KMS-11 (cell line): ENCODE measurements around the gene IQCE.

Experiments used
- H2AFZ ChIP-seq: fragments of 200-600 bp; sonication (generic); 2 replicates; pipeline ENCODE4 v1.6.1; 2016; ENCODE audit warnings: antibody characterized with exemption, mixed run types, low read depth
- H3K27ac ChIP-seq: fragments of 200-600 bp; sonication (generic); 2 replicates; pipeline ENCODE4 v1.6.1; 2016; ENCODE audit warnings: mild to moderate bottlenecking, mixed run types
- H3K27me3 ChIP-seq: fragments of 200-600 bp; sonication (generic); 2 replicates; pipeline ENCODE4 v1.6.1; 2017; ENCODE audit warnings: mild to moderate bottlenecking, low read depth, mixed run types, moderate library complexity; ENCODE audit not compliant: insufficient read depth
- H3K36me3 ChIP-seq: fragments of 200-600 bp; sonication (generic); 2 replicates; pipeline ENCODE4 v1.6.1; 2017; ENCODE audit warnings: mild to moderate bottlenecking, mixed run types; ENCODE audit not compliant: insufficient read depth
- H3K4me1 ChIP-seq: fragments of 200-600 bp; sonication (generic); 2 replicates; pipeline ENCODE4 v1.6.1; 2016; ENCODE audit warnings: mild to moderate bottlenecking, low read depth, mixed run types; ENCODE audit not compliant: poor library complexity, severe bottlenecking
- H3K4me2 ChIP-seq: fragments of 200-600 bp; sonication (generic); 2 replicates; pipeline ENCODE4 v1.7.0; 2016; ENCODE audit warnings: mild to moderate bottlenecking, mixed run types
- H3K4me3 ChIP-seq: fragments of 200-600 bp; sonication (generic); IDR thresholded peaks from 2 replicates; pipeline ENCODE4 v1.6.1; 2017; ENCODE audit warnings: low read depth, low read length, mixed read lengths; ENCODE audit not compliant: insufficient read depth
- H3K79me2 ChIP-seq: fragments of 200-600 bp; sonication (generic); 2 replicates; pipeline ENCODE4 v1.6.1; 2016; ENCODE audit warnings: low read depth, mixed run types; ENCODE audit not compliant: insufficient read depth
- H3K9ac ChIP-seq: fragments of 200-600 bp; sonication (generic); 2 replicates; pipeline ENCODE4 v1.6.1; 2016; ENCODE audit warnings: mild to moderate bottlenecking, mixed run types
- H4K20me1 ChIP-seq: fragments of 200-600 bp; sonication (generic); 2 replicates; pipeline ENCODE4 v1.6.1; 2016; ENCODE audit warnings: mild to moderate bottlenecking, mixed run types; ENCODE audit not compliant: insufficient read depth
- CTCF ChIP-seq: fragments of 200-600 bp; sonication (generic); conservative IDR thresholded peaks from 2 replicates; pipeline ENCODE4 v1.6.1; 2017; ENCODE audit warnings: low read depth, mild to moderate bottlenecking, antibody characterized with exemption, low read length, moderate library complexity, mixed read lengths

IQCE gene

GRCh38 chr7:2558629-2559282, at the start of gene IQCE:
IQCE (plus strand) TSS chr7:2558979; CDS start chr7:2559182, 203 bp downstream.
- H3K79me2 ChIP-seq, result peaks cover 17% of the 10 kb centered on the region; the same call in 1 of the 2 replicates
- TF ChIP-seq CTCF, result no peak

GRCh38 chr7:2509298-2509906, 49.4 kb upstream of the IQCE start:
- H3K27ac ChIP-seq, result no peak overlapping the region; the same call in 1 of the 2 replicates
- peaks cover 22% of the 10 kb centered on the region; the same call in 1 of the 2 replicates for H3K27me3 ChIP-seq
- H4K20me1 ChIP-seq, result no peaks in the 10 kb centered on the region
- no peak for TF ChIP-seq CTCF
- peak overlapping the region; percentile 16; the same call in 1 of the 2 replicates for H3K9ac ChIP-seq
- peaks cover 29% of the 10 kb centered on the region for H3K4me1 ChIP-seq
- no peak overlapping the region for H3K4me3 ChIP-seq
- peak overlapping the region; percentile 49 for H2AFZ ChIP-seq
- H3K79me2 ChIP-seq, result no peaks in the 10 kb centered on the region
- no peaks in the 10 kb centered on the region for H3K36me3 ChIP-seq
- H3K4me2 ChIP-seq, result peak overlapping the region; percentile 94

More at GRCh38 chr7:2558629-2559282, at the start of gene IQCE:
- peak within 1 kb of the TSS; percentile 79 for H2AFZ ChIP-seq
- H3K4me1 ChIP-seq, result peaks cover 45% of the 10 kb centered on the region
- H3K9ac ChIP-seq, result peak within 1 kb of the TSS; percentile 58
- no peaks in the 10 kb centered on the region for H3K36me3 ChIP-seq
- no peak within 1 kb of the TSS for H3K4me3 ChIP-seq
- H4K20me1 ChIP-seq, result no peaks in the 10 kb centered on the region
- H3K27ac ChIP-seq, result peak within 1 kb of the TSS; percentile 51
- H3K27me3 ChIP-seq, result no peaks in the 10 kb centered on the region
- H3K4me2 ChIP-seq, result peak within 1 kb of the TSS; percentile 62

GRCh38 chr7:2510130-2510776, 48.5 kb upstream of the IQCE start:
- TF ChIP-seq CTCF, result no peak
- H3K27me3 ChIP-seq, result peaks cover 27% of the 10 kb centered on the region; the same call in 1 of the 2 replicates
- H3K4me2 ChIP-seq, result peak overlapping the region; percentile 94
- no peaks in the 10 kb centered on the region for H4K20me1 ChIP-seq
- no peaks in the 10 kb centered on the region for H3K36me3 ChIP-seq
- H2AFZ ChIP-seq, result peak overlapping the region; percentile 49; the same call in 1 of the 2 replicates
- H3K4me3 ChIP-seq, result no peak overlapping the region
- no peak overlapping the region for H3K9ac ChIP-seq
- no peaks in the 10 kb centered on the region for H3K79me2 ChIP-seq
- no peak overlapping the region for H3K27ac ChIP-seq
- peaks cover 29% of the 10 kb centered on the region for H3K4me1 ChIP-seq

GRCh38 chr7:2510909-2511768, 47.6 kb upstream of the IQCE start:
- Histone ChIP-seq H3K9ac (no peak overlapping the region), H3K4me1 (peaks cover 29% of the 10 kb centered on the region), H3K4me3 (no peak overlapping the region), H3K36me3 (no peaks in the 10 kb centered on the region), H3K27ac (no peak overlapping the region), H4K20me1 (no peaks in the 10 kb centered on the region), H2AFZ (no peak overlapping the region), H3K79me2 (no peaks in the 10 kb centered on the region), H3K27me3 (peaks cover 35% of the 10 kb centered on the region; the same call in 1 of the 2 replicates), H3K4me2 (no peak overlapping the region)
- no peak for TF ChIP-seq CTCF
